Measurements from ENCODE around the gene TM9SF1. TPM values are rescaled to one million over a fixed set of nuclear protein-coding genes. Genes with fewer than 3 reads are reported as not detected.
A peak's percentile ranks its signal among the peaks of the same experiment; 100 is the strongest.

TM9SF1 gene
- total and polyA plus RNA-seq, 2 of the 13 experiments (the other 11 are each of a cell fraction or from before 2014, with no cell fraction given), result 83.2 to 110 TPM

- 0 out of 2 replicates have a peak, but pooled peaks have one; percentile 8 for TF ChIP-seq CREB3 (CRISPR knock-in tag; IDR thresholded peaks at IDR 0.05)
- peak; percentile 69; the same call in 1 of the 2 replicates for TF ChIP-seq CSRNP1 (CRISPR knock-in tag; IDR thresholded peaks at IDR 0.05)
- TF ChIP-seq ZNF142 (CRISPR knock-in tag; IDR thresholded peaks at IDR 0.05), result peak; percentile 64; the same call in 1 of the 2 replicates
- TF ChIP-seq MTERF4 (CRISPR knock-in tag; IDR thresholded peaks at IDR 0.05), result peak; percentile 63; the same call in 1 of the 2 replicates
- no peak for TF ChIP-seq SIX1 (CRISPR knock-in tag; IDR thresholded peaks at IDR 0.05; ENCODE audit: borderline replicate concordance)
- TF ChIP-seq SALL1 (CRISPR knock-in tag; IDR thresholded peaks at IDR 0.05), result peak; percentile 33; the same call in 1 of the 2 replicates
- TF ChIP-seq ZNF670 (CRISPR knock-in tag; IDR thresholded peaks at IDR 0.05; ENCODE audit: borderline replicate concordance), result no peak; the same call in 1 of the 2 replicates
- TF ChIP-seq CREBL2 (CRISPR knock-in tag; IDR thresholded peaks at IDR 0.05; ENCODE audit: borderline replicate concordance), result no peak
- 0 out of 2 replicates have a peak, but pooled peaks have one; percentile 94 for TF ChIP-seq GTF3A (CRISPR knock-in tag; conservative IDR thresholded peaks at IDR 0.05)
- peak; percentile 24; the same call in 1 of the 2 replicates for TF ChIP-seq ZNF256 (CRISPR knock-in tag; conservative IDR thresholded peaks at IDR 0.05)
- TF ChIP-seq E2F2 (CRISPR knock-in tag; IDR thresholded peaks at IDR 0.05; ENCODE audit: borderline replicate concordance), result peak; percentile 71; the same call in 1 of the 2 replicates
- TF ChIP-seq MAFF (IDR thresholded peaks at IDR 0.05; ENCODE audit: low read depth, low read length), result peak; percentile 47; the same call in 1 of the 2 replicates
These were observed 36.3 kb upstream of the TM9SF1 start (continued) for GRCh38 chr14:24231263-24232120.
